Peyer's patch (tissue), 4 donors: ENCODE measurements around the gene RAB34.

Source experiments
- CTCF ChIP-seq, 6 experiments: fragments of 450-650 bp in 4 of 6; fragments of 200-600 bp in 2 of 6; sonication (generic) in 1 of 6; IDR thresholded peaks; one replicate each; pipeline ENCODE4 v1.5.1; 2017 to 2019; ENCODE audit warnings: antibody characterized with exemption in 6 of 6, mild to moderate bottlenecking in 3 of 6, moderate library complexity in 1 of 6
- POLR2A ChIP-seq, 2 donors: fragments of 450-650 bp; IDR thresholded peaks; one replicate each; pipeline ENCODE4 v1.5.1; 2017; ENCODE audit warnings: antibody characterized with exemption in 2 of 2, mild to moderate bottlenecking in 2 of 2, moderate library complexity in 2 of 2

GRCh38 chr17:28702026-28702751 lies 15.5 kb downstream of the RAB34 start:
- no peak for TF ChIP-seq CTCF (IDR thresholded peaks at IDR 0.05)
- TF ChIP-seq POLR2A (IDR thresholded peaks at IDR 0.05), result no peak
